ENCODE results near the gene LRMDA.

The LRMDA gene

GRCh38 chr10:76010703-76011102 is 579.3 kb downstream of the LRMDA start:
- DNase-seq = no peak

- DNase-seq = no peak
Observed at GRCh38 chr10:76012716-76013327, 581.4 kb downstream of the LRMDA start.

GRCh38 chr10:76015245-76015644 is 583.8 kb downstream of the LRMDA start:
- DNase-seq = no peak

- no peak for DNase-seq
Observed at GRCh38 chr10:76017026-76017732, 585.8 kb downstream of the LRMDA start.

- no peak for DNase-seq
Observed at GRCh38 chr10:76017733-76018433, 586.5 kb downstream of the LRMDA start.

GRCh38 chr10:76020630-76021029 is 589.2 kb downstream of the LRMDA start:
- no peak for DNase-seq

- no peak for DNase-seq
Observed at GRCh38 chr10:76021398-76021797, 590.0 kb downstream of the LRMDA start.

- no peak for DNase-seq
Observed at GRCh38 chr10:76022366-76022765, 590.9 kb downstream of the LRMDA start.

- DNase-seq = no peak
Observed at GRCh38 chr10:76023007-76023406, 591.6 kb downstream of the LRMDA start.

GRCh38 chr10:76024460-76025123 is 593.2 kb downstream of the LRMDA start:
- DNase-seq = no peak

GRCh38 chr10:76025124-76025477 is 593.7 kb downstream of the LRMDA start:
- DNase-seq = no peak

GRCh38 chr10:76026176-76026771 is 594.9 kb downstream of the LRMDA start:
- no peak for DNase-seq

- DNase-seq = no peak
Observed at GRCh38 chr10:76026905-76027304, 595.5 kb downstream of the LRMDA start.

GRCh38 chr10:76029782-76030181 is 598.4 kb downstream of the LRMDA start:
- DNase-seq = no peak

- DNase-seq = no peak
Observed at GRCh38 chr10:76031099-76031498, 599.7 kb downstream of the LRMDA start.

GRCh38 chr10:76031769-76032699 is 600.6 kb downstream of the LRMDA start:
- no peak for DNase-seq

GRCh38 chr10:76032700-76033039 is 601.2 kb downstream of the LRMDA start:
- DNase-seq = no peak

GRCh38 chr10:76033457-76034196 is 602.2 kb downstream of the LRMDA start:
- DNase-seq = peak; percentile 45

- no peak for DNase-seq
Observed at GRCh38 chr10:76034353-76035205, 603.2 kb downstream of the LRMDA start.

Data from suppressor macrophage treated with lipopolysaccharide for 4 hours (primary cell).